ACHN (cell line): Measurements from ENCODE around the gene OGA.
A peak's percentile ranks its signal among the peaks of the same experiment; 100 is the strongest.

ENCODE experiments used
- DNase-seq: peaks from one replicate; pipeline ENCODE4 v3.0.0-alpha.2; 2015
- in situ Hi-C: cut with HindIII; loops from 2 replicates; pipeline ENCODE4 v1.10.0; 2017; ENCODE audit warnings: low sequenced_read_pairs, low pct_ligation_motif_present, low pct_unique_long_range_greater_than_20kb

Gene OGA

GRCh38 chr10:101767966-101768790, 50.1 kb downstream of the OGA start:
- no peak for DNase-seq
- in situ Hi-C loops: no loop called here

- in situ Hi-C loops: no loop called here
- no peak for DNase-seq
Observed at GRCh38 chr10:101767600-101767945, 50.7 kb downstream of the OGA start.

- in situ Hi-C loops: no loop called here
- no peak for DNase-seq
Observed at GRCh38 chr10:101766753-101767599, 51.3 kb downstream of the OGA start.

- no peak for DNase-seq
- in situ Hi-C loops: no loop called here
Observed at GRCh38 chr10:101766306-101766705, 51.9 kb downstream of the OGA start.

- in situ Hi-C loops: no loop called here
- no peak for DNase-seq
Observed at GRCh38 chr10:101763141-101763846, 55.0 kb downstream of the OGA start.

- no peak for DNase-seq
- in situ Hi-C loops: no loop called here
Observed at GRCh38 chr10:101762736-101763135, 55.5 kb downstream of the OGA start.

GRCh38 chr10:101761226-101761625, 57.0 kb downstream of the OGA start:
- no peak for DNase-seq
- in situ Hi-C loops: no loop called here

- DNase-seq: no peak
- in situ Hi-C loops: no loop called here
Observed at GRCh38 chr10:101760510-101760909, 57.7 kb downstream of the OGA start.

GRCh38 chr10:101759309-101760247, 58.7 kb downstream of the OGA start:
- in situ Hi-C loops: no loop called here
- DNase-seq: no peak

- in situ Hi-C loops: no loop called here
- DNase-seq: no peak
Observed at GRCh38 chr10:101758858-101759257, 59.4 kb downstream of the OGA start.

GRCh38 chr10:101752241-101752640, 66.0 kb downstream of the OGA start:
- in situ Hi-C loops: no loop called here
- DNase-seq: no peak

- peak; percentile 11 for DNase-seq
- in situ Hi-C loops: no loop called here
Observed at GRCh38 chr10:101749047-101750016, 68.9 kb downstream of the OGA start.

GRCh38 chr10:101748496-101748895, 69.7 kb downstream of the OGA start:
- in situ Hi-C loops: no loop called here
- DNase-seq: no peak

GRCh38 chr10:101745074-101745696, 73.1 kb downstream of the OGA start:
- in situ Hi-C loops: no loop called here
- DNase-seq: no peak

GRCh38 chr10:101744267-101744666, 74.0 kb downstream of the OGA start:
- no peak for DNase-seq
- in situ Hi-C loops: no loop called here

- in situ Hi-C loops: no loop called here
- DNase-seq: no peak
Observed at GRCh38 chr10:101741938-101742337, 76.3 kb downstream of the OGA start.

- no peak for DNase-seq
- in situ Hi-C loops: no loop called here
Observed at GRCh38 chr10:101736666-101737065, 81.6 kb downstream of the OGA start.
